Bronchial epithelial cell (primary cell): ENCODE measurements around the gene POGLUT3. TPM values are rescaled to one million over a fixed set of nuclear protein-coding genes. Genes with fewer than 3 reads are reported as not detected.
A peak's percentile ranks its signal among the peaks of the same experiment; 100 is the strongest.

Experiments used
- DNase-seq: peaks from one replicate; pipeline ENCODE4 v3.0.0-alpha.2; 2010; ENCODE audit warnings: low read depth
- FAIRE-seq: peaks from 2 replicates; lab custom pipeline; 2011; peaks lifted over from hg19 to GRCh38; lab: Jason Lieb, UNC
- H3K27me3 ChIP-seq: 2 replicates; pipeline ENCODE4 v1.5.1; 2011; ENCODE audit warnings: low read length; ENCODE audit not compliant: control insufficient read depth, insufficient read depth
- H3K36me3 ChIP-seq: 2 replicates; pipeline ENCODE4 v1.5.1; 2011; ENCODE audit warnings: low read length; ENCODE audit not compliant: control insufficient read depth, insufficient read depth
- H3K4me3 ChIP-seq: 2 replicates; pipeline ENCODE4 v1.5.1; 2011; ENCODE audit warnings: mild to moderate bottlenecking, low read depth, low read length, control low read depth
- CTCF ChIP-seq: IDR thresholded peaks from 2 replicates; pipeline ENCODE4 v1.5.1; 2011; ENCODE audit warnings: mild to moderate bottlenecking, moderate library complexity, low read length, control low read depth, inconsistent platforms; ENCODE audit not compliant: insufficient read depth, severe bottlenecking
- total RNA-seq: library from RNA; depleted of rRNA; stranded (reverse); fragments of >200 nt; gene quantifications from 2 replicates; pipeline ENCODE4 v1.2.1, GENCODE V29; 2014

Gene POGLUT3
- 2.9 and 5.0 TPM in 2 replicates for total RNA-seq

- DNase-seq, result no peak
- no peaks in the 10 kb centered on the region for H3K36me3 ChIP-seq
- no peak for FAIRE-seq
- no peaks in the 10 kb centered on the region for H3K27me3 ChIP-seq
- peak within 1 kb of the TSS; percentile 45 for H3K4me3 ChIP-seq
- TF ChIP-seq CTCF, result no peak
These were observed at the start of gene POGLUT3 for GRCh38 chr11:108498046-108498815. Gene POGLUT3, minus strand, starts transcription at chr11:108498384. Its CDS starts 18 bp downstream, at chr11:108498366.

GRCh38 chr11:108545909-108546501 lies 47.8 kb upstream of the POGLUT3 start:
- TF ChIP-seq CTCF, result no peak
- Histone ChIP-seq H3K27me3 (no peaks in the 10 kb centered on the region), H3K36me3 (no peaks in the 10 kb centered on the region), H3K4me3 (no peak overlapping the region)
- DNase-seq, result no peak
- FAIRE-seq, result no peak

GRCh38 chr11:108543316-108543964 lies 45.3 kb upstream of the POGLUT3 start:
- H3K4me3 ChIP-seq, result no peak overlapping the region
- FAIRE-seq (no peak), DNase-seq (peak; percentile 22)
- H3K36me3 ChIP-seq, result no peaks in the 10 kb centered on the region
- no peaks in the 10 kb centered on the region for H3K27me3 ChIP-seq
- no peak for TF ChIP-seq CTCF

- H3K27me3 ChIP-seq, result no peaks in the 10 kb centered on the region
- no peak overlapping the region for H3K4me3 ChIP-seq
- DNase-seq (no peak), FAIRE-seq (no peak)
- H3K36me3 ChIP-seq, result no peaks in the 10 kb centered on the region
- TF ChIP-seq CTCF, result no peak
These were observed 43.3 kb upstream of the POGLUT3 start for GRCh38 chr11:108541531-108541930.

- DNase-seq (no peak), FAIRE-seq (no peak)
- peaks cover 2% of the 10 kb centered on the region for H3K36me3 ChIP-seq
- TF ChIP-seq CTCF, result no peak
- H3K4me3 ChIP-seq, result no peak overlapping the region
- H3K27me3 ChIP-seq, result no peaks in the 10 kb centered on the region
These were observed 40.3 kb upstream of the POGLUT3 start for GRCh38 chr11:108538502-108538901.
